CD4-positive, alpha-beta T cell treated with Interleukin-1 beta for 1 hour (primary cell): ENCODE data around the gene MAP2.
"Not testable (repeated sequence)": the region's sequence is repeated elsewhere in the genome, so short reads cannot be mapped to it uniquely, and the experiment has no call there.

ENCODE experiments used
- DNase-seq, 2 donors: peaks; one replicate each; pipeline ENCODE4 v3.0.0-alpha.2; 2020 to 2022

Gene MAP2

GRCh38 chr2:209476367-209477208, 52.7 kb downstream of the MAP2 start:
- DNase-seq, result no peak

- DNase-seq, result not testable (repeated sequence)
These were observed 68.4 kb downstream of the MAP2 start for GRCh38 chr2:209492296-209492695.

GRCh38 chr2:209495068-209495620, 71.3 kb downstream of the MAP2 start:
- not testable (repeated sequence) for DNase-seq

DNA sequence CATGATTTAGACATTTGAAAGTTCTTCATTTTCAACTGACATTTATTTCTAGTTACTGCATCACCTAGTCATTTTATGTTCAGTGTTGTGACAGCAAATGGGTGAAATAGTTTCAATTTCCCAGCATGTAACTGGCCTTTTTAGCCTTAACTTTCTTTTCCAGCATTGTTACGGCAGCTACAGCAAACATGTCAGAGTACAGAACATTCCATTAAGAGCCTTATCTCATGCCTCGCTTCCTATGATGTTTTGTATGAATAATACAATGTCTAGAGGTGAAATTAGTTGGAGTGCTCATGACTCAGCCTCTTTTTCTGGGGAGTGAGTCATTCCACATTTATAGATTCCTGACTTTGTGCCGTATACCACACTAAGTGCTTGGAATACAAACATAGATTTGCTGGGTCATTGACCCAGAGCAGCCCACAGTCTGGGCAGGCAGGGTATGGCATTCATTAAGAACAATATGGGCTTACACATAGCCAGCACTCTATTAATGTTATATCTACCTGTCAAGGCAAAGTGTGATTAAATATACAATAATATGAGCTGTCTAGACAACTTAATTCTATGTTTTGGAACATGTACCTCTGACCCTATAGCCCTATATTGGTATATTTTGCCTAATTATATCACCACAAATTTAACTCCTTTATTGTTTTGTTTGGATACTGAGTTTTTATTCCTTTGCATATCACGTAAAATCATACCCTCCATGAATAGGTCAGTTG, 72.2 kb downstream of the MAP2 start:
- no peak for DNase-seq

DNA sequence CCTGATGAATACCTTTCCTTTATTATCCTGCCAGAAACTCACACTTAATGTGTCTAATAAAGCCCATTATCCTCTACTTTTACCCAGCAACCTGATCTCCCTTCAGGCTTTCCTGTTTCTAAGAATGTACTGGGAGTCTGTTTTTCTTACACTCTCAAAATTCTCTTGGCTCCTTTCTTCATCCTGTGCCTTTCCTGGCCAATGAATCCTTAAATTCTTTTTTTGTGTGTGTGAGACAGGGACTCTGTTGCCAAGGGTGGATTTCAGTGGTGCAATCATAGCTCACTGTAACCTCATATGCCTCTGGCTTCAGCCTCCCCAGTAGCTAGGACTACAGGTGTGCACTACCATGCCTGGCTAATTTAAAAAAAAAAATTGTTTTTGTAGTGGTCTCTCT, 72.7 kb downstream of the MAP2 start:
- no peak for DNase-seq

GRCh38 chr2:209498614-209499013, 74.8 kb downstream of the MAP2 start:
- DNase-seq, result no peak

- no peak for DNase-seq
These were observed 75.2 kb downstream of the MAP2 start for GRCh38 chr2:209499069-209499468.

- DNase-seq, result no peak
These were observed 77.7 kb downstream of the MAP2 start for GRCh38 chr2:209501579-209501978.

- DNase-seq, result no peak
These were observed 81.6 kb downstream of the MAP2 start for GRCh38 chr2:209505410-209505809.

DNA sequence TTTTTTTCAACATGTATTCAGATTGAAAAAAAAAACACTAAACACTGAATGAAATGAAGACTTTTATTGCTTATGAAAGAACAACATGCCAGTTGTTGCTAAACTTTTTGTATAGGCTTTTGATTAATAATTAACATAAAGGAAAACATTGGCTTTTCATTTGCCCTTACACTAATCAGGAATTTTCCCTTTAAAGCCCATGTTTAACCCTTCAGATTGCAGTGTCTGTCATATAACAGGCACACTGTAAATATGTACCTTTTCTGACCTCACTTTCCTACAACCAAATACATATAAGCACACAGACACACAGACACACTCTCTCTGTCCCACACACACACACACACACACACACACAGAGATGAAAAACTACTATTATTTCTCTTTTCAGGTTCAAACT, 84.4 kb downstream of the MAP2 start:
- no peak for DNase-seq

DNA sequence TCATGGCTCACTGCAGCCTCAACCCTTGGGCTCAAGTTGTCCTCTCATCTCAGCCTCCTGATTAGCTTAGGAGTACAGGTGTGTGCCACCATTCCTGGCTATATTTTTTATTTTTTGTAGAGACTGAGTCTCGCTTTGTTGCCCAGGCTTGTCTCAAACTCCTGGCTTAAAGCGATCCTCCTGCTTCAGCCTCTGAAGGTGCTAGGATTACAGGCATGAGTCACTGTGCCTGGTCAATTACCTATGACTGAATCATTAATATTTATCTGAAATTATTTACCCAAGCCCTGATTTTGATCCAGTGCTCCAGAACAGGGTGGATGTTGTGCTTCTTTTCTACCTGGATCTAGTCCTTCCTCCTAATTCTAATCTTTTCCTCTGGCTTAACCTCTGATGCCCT, 87.8 kb downstream of the MAP2 start:
- DNase-seq, result no peak

GRCh38 chr2:209512971-209513370, 89.1 kb downstream of the MAP2 start:
- no peak for DNase-seq

GRCh38 chr2:209517436-209517835, 93.6 kb downstream of the MAP2 start:
- no peak for DNase-seq

DNA sequence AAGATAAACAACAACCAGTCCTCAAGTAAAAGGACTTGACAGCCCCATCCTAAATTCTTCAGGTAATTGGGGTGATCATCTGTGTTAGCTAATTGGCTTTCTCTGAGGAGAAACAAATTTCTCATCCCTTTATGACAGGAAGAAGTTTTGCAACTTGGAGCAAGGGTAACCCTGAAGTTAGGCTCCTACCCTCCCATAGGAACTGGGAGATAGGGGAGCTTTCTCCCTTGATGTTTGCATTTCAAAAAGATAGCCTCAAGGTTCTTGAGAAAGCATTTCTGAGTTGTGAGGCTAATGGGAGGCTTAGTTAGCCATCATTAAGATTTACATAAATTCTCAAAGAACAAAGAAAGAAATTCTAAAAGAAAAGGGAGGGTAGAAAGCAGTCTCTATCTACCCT, 95.4 kb downstream of the MAP2 start:
- DNase-seq, result no peak

DNA sequence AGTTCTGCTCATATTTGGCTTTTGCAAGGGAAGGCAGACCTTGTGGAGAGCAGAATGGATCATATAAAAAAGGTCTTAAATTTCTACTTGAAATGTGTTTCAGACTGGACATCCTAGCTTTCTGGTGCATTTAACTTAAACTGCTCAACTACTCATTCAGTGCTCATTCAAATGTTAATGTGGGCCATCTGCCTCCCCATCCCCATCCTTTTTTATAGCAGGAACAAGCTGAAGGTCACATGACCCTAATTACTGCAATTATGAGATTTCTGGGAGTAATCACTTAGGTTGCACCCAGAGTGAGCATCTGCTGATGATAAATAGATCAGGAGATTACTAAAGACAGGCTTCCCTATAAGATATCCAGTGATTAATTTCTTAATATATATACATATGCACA, 96.1 kb downstream of the MAP2 start:
- DNase-seq, result no peak

GRCh38 chr2:209523041-209523740, 99.3 kb downstream of the MAP2 start:
- DNase-seq, result no peak

DNA sequence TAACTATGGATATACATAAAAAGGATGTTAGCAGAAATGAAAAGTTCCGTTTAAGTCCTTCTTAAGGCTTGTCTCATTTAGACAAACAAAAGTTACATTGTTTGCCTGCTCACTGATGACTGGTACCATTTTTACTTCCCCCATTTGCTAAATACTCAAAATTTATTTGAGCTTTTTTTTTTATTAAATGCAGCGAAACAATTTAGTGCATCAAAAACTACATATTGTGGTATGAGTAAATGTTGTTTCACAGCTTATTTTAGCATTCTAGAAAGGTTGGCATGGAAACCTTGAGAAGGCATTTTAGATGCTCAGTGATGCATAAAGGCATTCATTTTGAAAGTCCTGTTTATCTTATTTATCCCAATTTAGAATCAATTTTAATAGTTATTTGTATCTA, 100.0 kb downstream of the MAP2 start:
- DNase-seq, result no peak

DNA sequence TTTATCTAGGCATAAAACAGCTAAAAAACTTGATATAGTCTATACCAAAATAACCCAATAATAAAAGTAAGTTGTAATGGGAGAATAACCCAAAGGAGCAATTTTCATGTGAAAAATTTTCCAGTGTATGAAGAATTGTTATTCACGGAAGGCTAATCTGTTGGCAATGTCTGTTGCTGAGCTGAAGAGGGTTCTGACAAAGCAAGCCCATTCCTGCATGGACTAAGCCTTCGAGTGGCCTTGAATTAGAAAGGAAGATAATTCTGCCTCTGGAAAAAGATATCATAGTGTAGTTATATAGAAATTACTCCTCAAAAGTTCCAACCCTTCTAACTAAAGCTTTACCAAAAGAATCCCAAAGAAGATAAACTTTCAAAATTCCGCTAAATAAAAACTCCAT, 101.5 kb downstream of the MAP2 start:
- DNase-seq, result no peak

- no peak for DNase-seq
These were observed 102.0 kb downstream of the MAP2 start for GRCh38 chr2:209525834-209526281.

GRCh38 chr2:209526561-209526960, 102.7 kb downstream of the MAP2 start:
- DNase-seq, result no peak

DNA sequence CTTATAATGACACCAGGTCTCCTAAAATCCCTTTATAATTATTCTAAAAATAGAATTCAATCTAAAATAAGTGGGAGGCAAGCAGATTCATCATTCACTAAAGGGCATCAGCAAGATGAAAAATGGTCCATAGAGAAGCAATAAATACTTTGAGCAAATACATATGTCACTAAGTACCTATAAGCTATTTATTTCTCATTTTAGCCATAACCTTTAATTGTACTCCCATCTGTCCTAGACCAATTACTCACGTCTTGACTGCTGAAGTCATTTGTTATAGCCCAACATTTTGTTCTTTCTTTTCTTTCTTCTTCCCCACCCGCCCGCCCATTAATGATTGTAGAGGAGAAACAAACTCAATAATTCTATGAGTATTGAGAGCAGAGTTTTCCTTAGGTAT, 105.7 kb downstream of the MAP2 start:
- no peak for DNase-seq

- no peak for DNase-seq
These were observed 108.5 kb downstream of the MAP2 start for GRCh38 chr2:209532321-209532720.

- DNase-seq, result no peak
These were observed 109.5 kb downstream of the MAP2 start for GRCh38 chr2:209533391-209533790.
